ENCODE data around the gene BMF. TPM values are rescaled to one million over a fixed set of nuclear protein-coding genes. Genes with fewer than 3 reads are reported as not detected.

Gene BMF
- polyA plus RNA-seq, 3 donors = 5.6 to 59.6 (median 6.5) TPM

- Histone ChIP-seq H3K4me3 (replicated peaks in 1 of 3; ENCODE audit: low read depth in 2 of 3, low read length in 3 of 3) (no peak overlapping the region), H3K27me3 (ENCODE audit: control insufficient read depth in 2 of 2, insufficient read depth in 2 of 2, low read length in 2 of 2) (no peaks in the 10 kb centered on the region), H3K79me2 (ENCODE audit: insufficient read depth, low read length) (no peaks in the 10 kb centered on the region), H3K9me3 (replicated peaks in 1 of 2; ENCODE audit: control insufficient read depth in 1 of 2, insufficient read depth in 1 of 2, low read length in 2 of 2) (no peaks in the 10 kb centered on the region), H4K20me1 (ENCODE audit: insufficient read depth, low read length) (no peaks in the 10 kb centered on the region), H2AFZ (ENCODE audit: insufficient read depth, low read depth, low read length, poor library complexity, severe bottlenecking) (no peak overlapping the region), H3K36me3 (replicated peaks in 1 of 2; ENCODE audit: control insufficient read depth in 1 of 2, insufficient read depth in 2 of 2, low read length in 2 of 2) (peaks cover 30 to 68% of the 10 kb centered on the region in 2 donors), H3K9ac (ENCODE audit: insufficient read depth, low read length, poor library complexity, severe bottlenecking) (no peak overlapping the region), H3K4me2 (replicated peaks; ENCODE audit: extremely low read depth, low read length, poor library complexity, severe bottlenecking) (no peak overlapping the region), H3K27ac (ENCODE audit: low read depth in 1 of 2, low read length in 2 of 2) (peak overlapping the region in 1 of 2 donors; percentile 79), H3K4me1 (ENCODE audit: control insufficient read depth in 1 of 2, insufficient read depth in 2 of 2, low read length in 2 of 2) (peaks cover 60 to 73% of the 10 kb centered on the region in 2 donors)
- no peak for DNase-seq
- peaks cover 72 to 77% of the 10 kb centered on the region in 2 donors for H3K36me3 Mint-ChIP-seq
- TF ChIP-seq, protein P1, sequence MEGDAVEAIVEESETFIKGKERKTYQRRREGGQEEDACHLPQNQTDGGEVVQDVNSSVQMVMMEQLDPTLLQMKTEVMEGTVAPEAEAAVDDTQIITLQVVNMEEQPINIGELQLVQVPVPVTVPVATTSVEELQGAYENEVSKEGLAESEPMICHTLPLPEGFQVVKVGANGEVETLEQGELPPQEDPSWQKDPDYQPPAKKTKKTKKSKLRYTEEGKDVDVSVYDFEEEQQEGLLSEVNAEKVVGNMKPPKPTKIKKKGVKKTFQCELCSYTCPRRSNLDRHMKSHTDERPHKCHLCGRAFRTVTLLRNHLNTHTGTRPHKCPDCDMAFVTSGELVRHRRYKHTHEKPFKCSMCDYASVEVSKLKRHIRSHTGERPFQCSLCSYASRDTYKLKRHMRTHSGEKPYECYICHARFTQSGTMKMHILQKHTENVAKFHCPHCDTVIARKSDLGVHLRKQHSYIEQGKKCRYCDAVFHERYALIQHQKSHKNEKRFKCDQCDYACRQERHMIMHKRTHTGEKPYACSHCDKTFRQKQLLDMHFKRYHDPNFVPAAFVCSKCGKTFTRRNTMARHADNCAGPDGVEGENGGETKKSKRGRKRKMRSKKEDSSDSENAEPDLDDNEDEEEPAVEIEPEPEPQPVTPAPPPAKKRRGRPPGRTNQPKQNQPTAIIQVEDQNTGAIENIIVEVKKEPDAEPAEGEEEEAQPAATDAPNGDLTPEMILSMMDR (IDR thresholded peaks at IDR 0.05) = no peak
- WGBS (ENCODE audit: insufficient coverage) = 90% methylated on average over 2 of the region's 4 CpGs
- H3K9me3 Mint-ChIP-seq = no peaks in the 10 kb centered on the region
- H3K27ac Mint-ChIP-seq = peak overlapping the region in 4 of 7 donors; percentile 41 to 91 (median 80)
- intact Hi-C loops (cut with micrococcal nuclease) = loop anchor here in 1 of 2 donors (2.0 kb wide), 1 partner anchor 13 kb away; no protein-coding TSS in a partner anchor
- H3K4me3 Mint-ChIP-seq = no peak overlapping the region
- H3K4me1 Mint-ChIP-seq = peaks cover 68% of the 10 kb centered on the region
- peaks cover 0 to 2% (median 1%) of the 10 kb centered on the region in 3 donors for H3K27me3 Mint-ChIP-seq (ENCODE audit: low read depth in 3 of 3)
These were observed 14.5 kb downstream of the BMF start for GRCh38 chr15:40094156-40094555.

DNA sequence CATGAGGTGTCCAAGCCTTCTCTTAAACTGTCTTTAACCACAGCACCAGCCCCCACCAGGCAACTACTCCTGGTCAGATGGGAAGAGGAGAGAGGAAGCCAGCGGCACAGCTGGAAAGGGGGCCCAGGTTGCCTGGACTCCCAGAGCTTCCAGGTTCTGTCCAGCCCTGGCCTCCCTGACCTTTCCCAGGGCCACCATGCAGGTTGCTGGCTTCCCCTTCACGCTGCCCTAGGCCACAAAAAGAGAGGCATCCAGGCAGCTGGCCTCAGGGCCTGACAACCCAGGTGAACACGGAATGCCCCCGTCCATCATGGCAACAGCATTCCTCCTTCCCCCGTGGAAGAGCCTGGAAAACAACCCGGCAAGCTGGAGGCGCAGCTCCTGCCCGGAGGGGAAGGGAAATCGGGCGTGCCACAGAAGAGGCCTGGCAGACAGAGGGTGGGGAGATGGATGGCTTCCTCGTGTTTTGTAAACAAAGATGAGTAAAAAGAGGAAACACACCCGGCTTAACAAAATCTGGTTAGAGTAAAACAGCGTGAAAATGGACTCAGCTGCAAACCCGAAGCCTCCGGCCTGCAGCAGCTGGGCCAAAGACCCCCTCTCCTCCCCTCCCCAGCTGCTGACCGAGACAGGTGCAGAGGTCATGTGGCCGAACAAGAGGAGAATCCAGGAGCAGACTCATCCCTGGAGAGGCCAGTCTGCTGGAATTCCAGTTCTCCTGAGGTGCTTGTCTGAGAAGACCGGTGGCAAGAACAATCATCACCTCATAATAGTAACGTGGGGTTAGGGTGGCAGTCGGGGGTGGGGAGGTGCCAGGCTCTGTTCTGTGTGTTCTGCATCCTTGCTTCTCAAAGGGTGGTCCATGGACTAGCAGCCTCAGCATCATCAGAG is 15.5 kb downstream of the BMF start:
- no peak overlapping the region for H3K9ac ChIP-seq (ENCODE audit: insufficient read depth, low read length, poor library complexity, severe bottlenecking)
- H3K79me2 ChIP-seq (ENCODE audit: insufficient read depth, low read length) = no peaks in the 10 kb centered on the region
- H3K9me3 ChIP-seq (replicated peaks in 1 of 2; ENCODE audit: control insufficient read depth in 1 of 2, insufficient read depth in 1 of 2, low read length in 2 of 2) = no peaks in the 10 kb centered on the region
- 55% methylated on average over 7 of the region's 20 CpGs for WGBS (ENCODE audit: insufficient coverage)
- TF ChIP-seq, protein P1 (IDR thresholded peaks at IDR 0.05) = no peak
- peak; percentile 47 to 66 (median 54) for DNase-seq
- peak overlapping the region; percentile 47 for H3K4me2 ChIP-seq (replicated peaks; ENCODE audit: extremely low read depth, low read length, poor library complexity, severe bottlenecking)
- H3K4me3 ChIP-seq (replicated peaks in 1 of 3; ENCODE audit: low read depth in 2 of 3, low read length in 3 of 3) = peak overlapping the region in 1 of 3 experiments; percentile 25
- peak overlapping the region; percentile 48 to 79 for H3K27ac ChIP-seq (ENCODE audit: low read depth in 1 of 2, low read length in 2 of 2)
- H2AFZ ChIP-seq (ENCODE audit: insufficient read depth, low read depth, low read length, poor library complexity, severe bottlenecking) = no peak overlapping the region
- Mint-ChIP-seq H3K27me3 (ENCODE audit: low read depth in 3 of 3) (peaks cover 0 to 2% (median 1%) of the 10 kb centered on the region in 3 donors), H3K27ac (peak overlapping the region; percentile 80 to 91 (median 87)), H3K4me3 (peak overlapping the region; percentile 54 to 79), H3K4me1 (peaks cover 67% of the 10 kb centered on the region), H3K36me3 (peaks cover 69 to 76% of the 10 kb centered on the region in 2 donors), H3K9me3 (no peaks in the 10 kb centered on the region)
- no peaks in the 10 kb centered on the region for H4K20me1 ChIP-seq (ENCODE audit: insufficient read depth, low read length)
- intact Hi-C loops (cut with micrococcal nuclease) = no loop called here
- peaks cover 55 to 73% of the 10 kb centered on the region in 2 donors for H3K4me1 ChIP-seq (ENCODE audit: control insufficient read depth in 1 of 2, insufficient read depth in 2 of 2, low read length in 2 of 2)
- peaks cover 30 to 68% of the 10 kb centered on the region in 2 donors for H3K36me3 ChIP-seq (replicated peaks in 1 of 2; ENCODE audit: control insufficient read depth in 1 of 2, insufficient read depth in 2 of 2, low read length in 2 of 2)
- no peaks in the 10 kb centered on the region for H3K27me3 ChIP-seq (ENCODE audit: control insufficient read depth in 2 of 2, insufficient read depth in 2 of 2, low read length in 2 of 2)

Data from CD14-positive monocyte (primary cell).